ENCODE results near the gene SOX21.
A peak's percentile ranks its signal among the peaks of the same experiment; 100 is the strongest.
"Not testable (repeated sequence)": the region's sequence is repeated elsewhere in the genome, so short reads cannot be mapped to it uniquely, and the experiment has no call there.

SOX21 gene

GRCh38 chr13:94712287-94712811, at the start of gene SOX21:
SOX21 (minus strand) TSS chr13:94712545; CDS start chr13:94712049, 496 bp downstream.
- peak; percentile 13 for DNase-seq (ENCODE audit: low read depth)

- DNase-seq (ENCODE audit: low read depth), result no peak
Observed at GRCh38 chr13:94761407-94761806, 49.1 kb upstream of the SOX21 start.

GRCh38 chr13:94759120-94759728, 46.9 kb upstream of the SOX21 start:
- DNase-seq (ENCODE audit: low read depth), result no peak

- no peak for DNase-seq (ENCODE audit: low read depth)
Observed at GRCh38 chr13:94758436-94758960, 46.2 kb upstream of the SOX21 start.

- DNase-seq (ENCODE audit: low read depth), result no peak
Observed at GRCh38 chr13:94753327-94753726, 41.0 kb upstream of the SOX21 start.

GRCh38 chr13:94749162-94749561, 36.8 kb upstream of the SOX21 start:
- no peak for DNase-seq (ENCODE audit: low read depth)

GRCh38 chr13:94739235-94739634, 26.9 kb upstream of the SOX21 start:
- DNase-seq (ENCODE audit: low read depth), result no peak

- no peak for DNase-seq (ENCODE audit: low read depth)
Observed at GRCh38 chr13:94731028-94731427, 18.7 kb upstream of the SOX21 start.

GRCh38 chr13:94729941-94730340, 17.6 kb upstream of the SOX21 start:
- not testable (repeated sequence) for DNase-seq (ENCODE audit: low read depth)

GRCh38 chr13:94726425-94726824, 14.1 kb upstream of the SOX21 start:
- no peak for DNase-seq (ENCODE audit: low read depth)

GRCh38 chr13:94722609-94723345, 10.4 kb upstream of the SOX21 start:
- no peak for DNase-seq (ENCODE audit: low read depth)

- DNase-seq (ENCODE audit: low read depth), result not testable (repeated sequence)
Observed at GRCh38 chr13:94718697-94719096, 6.4 kb upstream of the SOX21 start.

- no peak for DNase-seq (ENCODE audit: low read depth)
Observed at GRCh38 chr13:94717916-94718315, 5.6 kb upstream of the SOX21 start.

- no peak for DNase-seq (ENCODE audit: low read depth)
Observed at GRCh38 chr13:94716016-94716415, 3.7 kb upstream of the SOX21 start.

- DNase-seq (ENCODE audit: low read depth), result no peak
Observed at GRCh38 chr13:94713561-94714182, 1.3 kb upstream of the SOX21 start.

- peak; percentile 47 for DNase-seq (ENCODE audit: low read depth)
Observed at GRCh38 chr13:94712812-94713560, 641 bp upstream of the SOX21 start.

- peak; percentile 28 for DNase-seq (ENCODE audit: low read depth)
Observed at GRCh38 chr13:94711561-94712286, 621 bp downstream of the SOX21 start.

GRCh38 chr13:94710881-94711560, 1.3 kb downstream of the SOX21 start:
- DNase-seq (ENCODE audit: low read depth), result no peak

GRCh38 chr13:94710065-94710781, 2.1 kb downstream of the SOX21 start:
- no peak for DNase-seq (ENCODE audit: low read depth)
